SK-N-SH (cell line): Measurements from ENCODE around the gene LRCOL1.

Experiments used
- EZH2phosphoT487 ChIP-seq: fragments of 200-600 bp; sonication (generic); IDR thresholded peaks from 2 replicates; pipeline ENCODE4 v1.6.1; 2017; ENCODE audit warnings: low read depth, mixed run types, mild to moderate bottlenecking, antibody characterized with exemption, moderate library complexity, borderline replicate concordance
- GATA2 ChIP-seq: sonication (generic); formaldehyde crosslinking; IDR thresholded peaks from 2 replicates; pipeline ENCODE4 v1.5.0; 2020; ENCODE audit warnings: mild to moderate bottlenecking, missing genetic modification reagents
- POLR2AphosphoS5 ChIP-seq: IDR thresholded peaks from 2 replicates; pipeline ENCODE4 v1.6.1; 2012; ENCODE audit warnings: low read depth, low read length
- SMC3 ChIP-seq: IDR thresholded peaks from 2 replicates; pipeline ENCODE4 v1.6.1; 2012; ENCODE audit warnings: low read depth, low read length, improper control_type of control experiment
- TF ChIP-seq, protein P1 (sequence below): fragments of 150-350 bp; IDR thresholded peaks from 2 replicates; pipeline ENCODE4 v1.6.1; 2017; ENCODE audit warnings: antibody characterized with exemption, low read length, low read depth, borderline replicate concordance

DNA sequence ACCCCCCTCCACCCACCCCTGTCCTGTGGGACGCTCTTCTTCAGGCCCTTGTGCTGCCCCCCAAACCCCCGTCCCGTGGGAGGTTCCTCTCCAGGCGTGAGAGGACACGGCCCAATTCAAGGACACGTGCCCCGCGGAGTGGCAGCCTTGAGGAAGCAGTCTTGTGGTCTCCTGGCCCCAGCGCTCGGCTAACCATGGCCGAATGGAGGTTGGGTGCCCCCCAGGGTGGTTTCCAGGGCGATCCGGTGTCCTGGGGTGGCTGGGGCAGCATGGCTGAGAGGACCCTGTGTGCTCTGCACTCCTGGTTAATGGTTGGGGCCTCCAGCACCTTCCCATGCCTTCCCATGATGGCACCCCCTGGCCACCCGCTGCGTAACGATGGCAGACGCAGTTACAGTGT is 53.6 kb downstream of the LRCOL1 start:
- no peak for TF ChIP-seq EZH2phosphoT487
- no peak for TF ChIP-seq SMC3
- TF ChIP-seq GATA2 (CRISPR knock-in tag), result no peak
- TF ChIP-seq, protein P1, sequence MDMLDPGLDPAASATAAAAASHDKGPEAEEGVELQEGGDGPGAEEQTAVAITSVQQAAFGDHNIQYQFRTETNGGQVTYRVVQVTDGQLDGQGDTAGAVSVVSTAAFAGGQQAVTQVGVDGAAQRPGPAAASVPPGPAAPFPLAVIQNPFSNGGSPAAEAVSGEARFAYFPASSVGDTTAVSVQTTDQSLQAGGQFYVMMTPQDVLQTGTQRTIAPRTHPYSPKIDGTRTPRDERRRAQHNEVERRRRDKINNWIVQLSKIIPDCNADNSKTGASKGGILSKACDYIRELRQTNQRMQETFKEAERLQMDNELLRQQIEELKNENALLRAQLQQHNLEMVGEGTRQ, result no peak
- TF ChIP-seq POLR2AphosphoS5, result no peak
